ENCODE measurements around the gene PYGL. TPM values are rescaled to one million over a fixed set of nuclear protein-coding genes. Genes with fewer than 3 reads are reported as not detected.

Gene PYGL
- total RNA-seq, 1 experiment from 2014 or later: 23.0 TPM

GRCh38 chr14:50932156-50932555 lies 12.1 kb downstream of the PYGL start:
- no peak for TF ChIP-seq SIN3A (IDR thresholded peaks at IDR 0.05; ENCODE audit: borderline replicate concordance, insufficient read depth, low read depth, low read length)
- TF ChIP-seq REST (IDR thresholded peaks at IDR 0.05; ENCODE audit: insufficient read depth in 1 of 2, low read depth in 2 of 2, low read length in 1 of 2): no peak
- TF ChIP-seq TCF7L2 (IDR thresholded peaks at IDR 0.05; ENCODE audit: low read depth, low read length): no peak
- no peak for TF ChIP-seq CTCF (IDR thresholded peaks at IDR 0.05)
- no peak for TF ChIP-seq POLR2AphosphoS5 (IDR thresholded peaks at IDR 0.05; ENCODE audit: low read depth, low read length)
- CTCF ChIA-PET: no interaction called here
- Histone ChIP-seq H3K9me3 (ENCODE audit: control insufficient read depth, insufficient read depth, low read depth, low read length) (no peaks in the 10 kb centered on the region), H3K4me1 (ENCODE audit: control insufficient read depth, insufficient read depth, low read length) (no peaks in the 10 kb centered on the region), H3K36me3 (ENCODE audit: control insufficient read depth, insufficient read depth, low read length) (no peaks in the 10 kb centered on the region; the same call in none of the 2 replicates), H3K27me3 (ENCODE audit: control insufficient read depth, insufficient read depth, low read length) (no peaks in the 10 kb centered on the region), H3K4me3 (ENCODE audit: low read depth in 2 of 2, low read length in 2 of 2) (no peak overlapping the region), H3K27ac (ENCODE audit: low read length) (no peak overlapping the region)
- in situ Hi-C loops (cut with HindIII; ENCODE audit: low pct_unique_long_range_greater_than_20kb, low sequenced_read_pairs) (no loop called here), intact Hi-C loops (cut with micrococcal nuclease; ENCODE audit: unreplicated experiment) (no loop called here)
- POLR2A ChIA-PET: no interaction called here
- DNase-seq (ENCODE audit: low read depth, low spot score): no peak
- no peak for ATAC-seq
- no TSS peak for BruUV-seq (replicated peaks)

- Histone ChIP-seq H3K27me3 (ENCODE audit: control insufficient read depth, insufficient read depth, low read length) (no peaks in the 10 kb centered on the region), H3K36me3 (ENCODE audit: control insufficient read depth, insufficient read depth, low read length) (no peaks in the 10 kb centered on the region; the same call in none of the 2 replicates), H3K27ac (ENCODE audit: low read length) (no peak overlapping the region), H3K4me3 (ENCODE audit: low read depth in 2 of 2, low read length in 2 of 2) (no peak overlapping the region), H3K9me3 (ENCODE audit: control insufficient read depth, insufficient read depth, low read depth, low read length) (no peaks in the 10 kb centered on the region), H3K4me1 (ENCODE audit: control insufficient read depth, insufficient read depth, low read length) (no peaks in the 10 kb centered on the region)
- BruUV-seq (replicated peaks): no TSS peak
- POLR2A ChIA-PET: no interaction called here
- in situ Hi-C loops (cut with HindIII; ENCODE audit: low pct_unique_long_range_greater_than_20kb, low sequenced_read_pairs) (no loop called here), intact Hi-C loops (cut with micrococcal nuclease; ENCODE audit: unreplicated experiment) (no loop called here)
- ATAC-seq (no peak), DNase-seq (ENCODE audit: low read depth, low spot score) (no peak)
- TF ChIP-seq TCF7L2 (IDR thresholded peaks at IDR 0.05; ENCODE audit: low read depth, low read length) (no peak), CTCF (IDR thresholded peaks at IDR 0.05) (no peak), SIN3A (IDR thresholded peaks at IDR 0.05; ENCODE audit: borderline replicate concordance, insufficient read depth, low read depth, low read length) (no peak), POLR2AphosphoS5 (IDR thresholded peaks at IDR 0.05; ENCODE audit: low read depth, low read length) (no peak), REST (IDR thresholded peaks at IDR 0.05; ENCODE audit: insufficient read depth in 1 of 2, low read depth in 2 of 2, low read length in 1 of 2) (no peak)
- CTCF ChIA-PET: no interaction called here
Measured at GRCh38 chr14:50931559-50931958, 12.7 kb downstream of the PYGL start.
